Transverse colon (tissue), 4 donors: Measurements from ENCODE around the gene NUP93. TPM values are rescaled to one million over a fixed set of nuclear protein-coding genes. Genes with fewer than 3 reads are reported as not detected.
"Not testable (repeated sequence)": the region's sequence is repeated elsewhere in the genome, so short reads cannot be mapped to it uniquely, and the experiment has no call there.

Source experiments
- DNase-seq: peaks from one replicate; pipeline ENCODE4 v3.0.0-alpha.2; 2019
- H3K27ac ChIP-seq, 4 donors: fragments of 200-600 bp; sonication (generic); 2 replicates each; pipeline ENCODE4 v1.5.1; 2016 to 2018; ENCODE audit warnings: inconsistent platforms in 4 of 4
- H3K27me3 ChIP-seq: fragments of 200-600 bp; sonication (generic); 2 replicates; pipeline ENCODE4 v1.5.1; 2017; ENCODE audit warnings: inconsistent platforms
- H3K36me3 ChIP-seq, 4 donors: fragments of 200-600 bp; sonication (generic); 2 replicates each; pipeline ENCODE4 v1.5.1; 2017 to 2019; ENCODE audit warnings: inconsistent platforms in 4 of 4
- H3K4me1 ChIP-seq, 4 donors: fragments of 200-600 bp; sonication (generic); 2 replicates each; pipeline ENCODE4 v1.5.1; 2017 to 2020; ENCODE audit warnings: inconsistent platforms in 4 of 4
- H3K4me3 ChIP-seq, 4 donors: fragments of 200-600 bp; sonication (generic); 1 replicate in 1 of 4; 2 replicates in 3 of 4; pipeline versions ENCODE4 v1.5.1 to v1.6.1; 2017 to 2019; ENCODE audit warnings: inconsistent platforms in 4 of 4
- H3K9me3 ChIP-seq, 2 donors: fragments of 200-600 bp; sonication (generic); 2 replicates each; pipeline ENCODE4 v1.5.1; 2017 to 2019; ENCODE audit warnings: inconsistent platforms in 2 of 2
- EP300 ChIP-seq: sonication (generic); formaldehyde crosslinking; IDR thresholded peaks from one replicate; pipeline ENCODE4 v1.6.1; 2017; ENCODE audit warnings: antibody characterized with exemption, low read depth
- POLR2A ChIP-seq: fragments of 450-650 bp; IDR thresholded peaks from one replicate; pipeline ENCODE4 v1.6.1; 2016; ENCODE audit warnings: antibody characterized with exemption, mild to moderate bottlenecking, moderate library complexity
- POLR2AphosphoS5 ChIP-seq, 3 donors: sonication (generic); formaldehyde crosslinking; IDR thresholded peaks; one replicate each; pipeline ENCODE4 v1.6.1; 2016; ENCODE audit warnings: antibody characterized with exemption in 3 of 3
- WGBS, 2 donors: methylation state at CpG; one replicate each; pipeline ENCODE4 v1.1.5; 2018; ENCODE audit warnings: low coverage in 1 of 2; 5-methylcytosine and 5-hydroxymethylcytosine counted together
- in situ Hi-C, 4 donors: fragments of 200-750 bp; cut with MboI; loops; one replicate each; pipeline versions ENCODE4 v1.15.0 to v1.15.1; 2017; ENCODE audit warnings: low sequenced_read_pairs in 3 of 4, low pct_ligation_motif_present in 1 of 4, low pct_unique_long_range_greater_than_20kb in 1 of 4
- intact Hi-C: fragments of 100-400 bp; cut with DNase I; formaldehyde crosslinking; loops from one replicate; pipeline ENCODE4 v1.15.1; 2023; ENCODE audit warnings: low total_unique reads
- total RNA-seq, 4 donors: library from RNA; depleted of rRNA; stranded (reverse); fragments of >200 nt; gene quantifications; one replicate each; pipeline ENCODE4 v1.1.0, GENCODE V29; 2016
- TF ChIP-seq, protein P1 (sequence below), 5 experiments: fragments of 200-600 bp in 3 of 5; fragments of 450-650 bp in 2 of 5; sonication (generic) in 3 of 5; IDR thresholded peaks; 1 replicate in 2 of 5; 2 replicates in 3 of 5; pipeline ENCODE4 v1.5.1; 2016 to 2017; ENCODE audit warnings: antibody characterized with exemption in 5 of 5, inconsistent platforms in 3 of 5, mild to moderate bottlenecking in 2 of 5, moderate library complexity in 1 of 5

Gene NUP93
- total RNA-seq, 4 donors from 2014 or later, result 8.6 to 42.4 (median 20.6) TPM

DNA sequence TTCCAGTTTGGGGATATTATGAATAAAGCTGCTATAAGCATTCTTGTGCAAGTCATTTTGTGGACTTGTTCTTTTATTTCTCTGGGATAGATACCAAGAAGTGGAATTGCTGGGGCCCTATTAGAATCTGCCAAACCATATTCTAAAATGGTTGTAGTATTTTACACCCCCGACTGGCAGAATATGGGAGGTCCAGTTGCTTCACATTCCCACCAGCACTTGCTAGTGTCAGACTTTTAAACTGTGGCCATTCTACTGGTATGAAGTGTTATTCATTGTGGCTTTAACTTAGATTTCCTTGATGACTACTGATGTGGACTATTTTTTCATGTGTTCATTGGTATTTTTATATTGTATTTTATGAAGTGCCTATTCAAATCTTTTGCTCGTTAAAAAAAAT lies 18.1 kb upstream of the NUP93 start:
- Histone ChIP-seq H3K27ac (no peak overlapping the region), H3K36me3 (no peaks in the 10 kb centered on the region), H3K4me1 (no peaks in the 10 kb centered on the region), H3K9me3 (no peaks in the 10 kb centered on the region), H3K4me3 (no peak overlapping the region), H3K27me3 (no peaks in the 10 kb centered on the region)
- TF ChIP-seq EP300 (no peak), POLR2A (no peak), POLR2AphosphoS5 (IDR thresholded peaks at IDR 0.05) (no peak)
- TF ChIP-seq, protein P1, sequence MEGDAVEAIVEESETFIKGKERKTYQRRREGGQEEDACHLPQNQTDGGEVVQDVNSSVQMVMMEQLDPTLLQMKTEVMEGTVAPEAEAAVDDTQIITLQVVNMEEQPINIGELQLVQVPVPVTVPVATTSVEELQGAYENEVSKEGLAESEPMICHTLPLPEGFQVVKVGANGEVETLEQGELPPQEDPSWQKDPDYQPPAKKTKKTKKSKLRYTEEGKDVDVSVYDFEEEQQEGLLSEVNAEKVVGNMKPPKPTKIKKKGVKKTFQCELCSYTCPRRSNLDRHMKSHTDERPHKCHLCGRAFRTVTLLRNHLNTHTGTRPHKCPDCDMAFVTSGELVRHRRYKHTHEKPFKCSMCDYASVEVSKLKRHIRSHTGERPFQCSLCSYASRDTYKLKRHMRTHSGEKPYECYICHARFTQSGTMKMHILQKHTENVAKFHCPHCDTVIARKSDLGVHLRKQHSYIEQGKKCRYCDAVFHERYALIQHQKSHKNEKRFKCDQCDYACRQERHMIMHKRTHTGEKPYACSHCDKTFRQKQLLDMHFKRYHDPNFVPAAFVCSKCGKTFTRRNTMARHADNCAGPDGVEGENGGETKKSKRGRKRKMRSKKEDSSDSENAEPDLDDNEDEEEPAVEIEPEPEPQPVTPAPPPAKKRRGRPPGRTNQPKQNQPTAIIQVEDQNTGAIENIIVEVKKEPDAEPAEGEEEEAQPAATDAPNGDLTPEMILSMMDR (IDR thresholded peaks at IDR 0.05), result no peak
- DNase-seq, result no peak
- in situ Hi-C loops, result no loop called here
- intact Hi-C loops, result no loop called here
- WGBS, 2 donors, result 91 to 95% methylated on average over 2 of the region's 2 CpGs

DNA sequence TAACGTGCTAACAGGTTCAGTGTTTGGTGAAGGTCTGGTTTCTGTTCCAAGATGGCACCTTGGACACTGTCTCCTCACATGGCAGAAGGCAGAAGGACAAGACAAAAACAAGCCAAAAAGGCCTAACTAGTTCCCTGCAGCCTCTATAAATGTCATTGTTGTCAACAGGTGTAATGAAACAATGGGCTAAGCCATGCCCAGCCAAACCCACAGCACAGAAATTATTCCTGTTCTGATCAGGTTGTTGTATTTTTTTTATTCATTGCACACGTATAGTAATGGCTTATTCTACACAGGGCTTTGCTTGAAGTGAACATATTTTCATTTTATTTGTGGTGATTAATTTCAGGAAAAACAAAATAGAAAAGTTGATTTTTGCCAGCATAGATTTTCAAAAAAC lies 16.1 kb upstream of the NUP93 start:
- Histone ChIP-seq H3K27me3 (no peaks in the 10 kb centered on the region), H3K4me1 (no peaks in the 10 kb centered on the region), H3K27ac (no peak overlapping the region), H3K4me3 (no peak overlapping the region), H3K36me3 (no peaks in the 10 kb centered on the region), H3K9me3 (no peaks in the 10 kb centered on the region)
- in situ Hi-C loops, result no loop called here
- TF ChIP-seq POLR2A (no peak), EP300 (no peak), POLR2AphosphoS5 (IDR thresholded peaks at IDR 0.05) (no peak)
- TF ChIP-seq, protein P1 (IDR thresholded peaks at IDR 0.05), result no peak
- intact Hi-C loops, result no loop called here
- 92 to 94% methylated on average over 2 of the region's 2 CpGs for WGBS, 2 donors
- no peak for DNase-seq

DNA sequence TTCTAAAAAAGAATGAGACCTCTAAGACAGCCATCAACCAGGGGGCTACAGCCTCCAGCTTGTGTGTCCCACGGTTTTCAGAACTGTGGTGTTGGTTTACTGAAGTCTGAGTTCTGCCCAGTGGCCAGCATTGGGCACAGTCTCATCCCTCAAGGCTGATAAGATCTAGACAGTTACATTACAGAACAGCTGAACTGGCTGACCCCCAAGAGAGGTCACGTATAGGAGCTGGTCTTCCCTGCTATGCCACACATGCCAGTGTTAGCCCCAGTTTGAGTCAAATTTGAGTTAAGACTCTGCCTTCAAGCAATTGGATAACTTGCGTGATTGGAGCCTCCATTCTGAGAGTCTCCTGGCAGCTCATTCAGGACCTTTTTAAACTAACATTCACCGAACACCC lies 14.8 kb upstream of the NUP93 start:
- DNase-seq, result no peak
- Histone ChIP-seq H3K9me3 (no peaks in the 10 kb centered on the region), H3K27me3 (no peaks in the 10 kb centered on the region), H3K4me3 (no peak overlapping the region), H3K36me3 (no peaks in the 10 kb centered on the region), H3K27ac (no peak overlapping the region), H3K4me1 (no peaks in the 10 kb centered on the region)
- in situ Hi-C loops, result no loop called here
- TF ChIP-seq POLR2AphosphoS5 (IDR thresholded peaks at IDR 0.05) (no peak), EP300 (no peak), POLR2A (no peak)
- TF ChIP-seq, protein P1 (IDR thresholded peaks at IDR 0.05), result no peak
- WGBS, 2 donors, result 76 to 80% methylated on average over 2 to 4 of the region's 4 CpGs
- intact Hi-C loops, result no loop called here

DNA sequence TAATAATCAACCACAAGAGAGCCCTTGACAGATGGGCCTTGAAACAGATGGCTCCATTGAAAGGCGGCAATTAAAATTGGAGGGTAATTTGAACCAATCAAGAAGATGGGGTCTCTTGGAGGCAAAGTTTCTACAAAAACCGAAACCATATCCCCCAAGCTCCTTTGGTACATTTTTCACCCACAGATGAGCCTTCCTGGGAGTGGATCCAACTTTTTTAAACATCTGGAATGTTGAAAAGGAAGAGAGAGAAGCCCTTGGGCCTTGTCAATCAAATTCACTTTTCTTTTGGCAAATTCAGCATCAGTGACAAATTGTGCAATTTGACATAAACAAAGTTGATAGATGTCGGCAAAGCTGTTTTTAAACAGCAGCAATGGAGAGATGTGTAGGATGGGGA lies 13.2 kb upstream of the NUP93 start:
- in situ Hi-C loops (no loop called here), intact Hi-C loops (no loop called here)
- WGBS, 2 donors, result 74 to 79% methylated on average over 3 of the region's 3 CpGs

DNA sequence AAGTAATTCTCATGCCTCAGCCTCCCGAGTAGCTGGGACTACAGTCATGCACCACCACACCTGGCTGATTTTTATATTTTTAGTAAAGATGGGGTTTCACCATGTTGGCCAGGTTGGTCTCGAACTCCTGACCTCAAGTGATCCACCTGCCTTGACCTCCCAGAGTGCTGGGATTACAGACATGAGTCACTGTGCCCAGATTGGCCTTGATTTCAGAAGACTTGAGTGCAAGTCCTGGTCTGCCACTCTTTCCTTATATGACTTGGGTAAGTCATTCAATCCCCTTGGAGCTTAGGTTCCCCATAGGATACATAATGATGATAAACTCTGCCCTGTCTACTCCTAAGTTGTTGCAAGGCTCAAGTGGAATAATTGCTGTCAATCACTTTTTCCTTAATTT lies 12.4 kb upstream of the NUP93 start:
- DNase-seq, in situ Hi-C loops, H3K4me1 ChIP-seq, H3K4me3 ChIP-seq, H3K9me3 ChIP-seq, H3K27me3 ChIP-seq, H3K36me3 ChIP-seq, H3K27ac ChIP-seq, intact Hi-C loops: not testable (repeated sequence)
- 68% methylated on average over 2 of the region's 2 CpGs; no CpG with 5 or more reads in 1 of the 2 donors for WGBS, 2 donors

More for the DNA sequence above, 13.2 kb upstream of the NUP93 start:
- no peaks in the 10 kb centered on the region for H3K36me3 ChIP-seq
- no peak for TF ChIP-seq POLR2A
- TF ChIP-seq, protein P1 (IDR thresholded peaks at IDR 0.05), result no peak
- no peak for TF ChIP-seq EP300
- TF ChIP-seq POLR2AphosphoS5 (IDR thresholded peaks at IDR 0.05), result no peak
- no peak for DNase-seq
- no peak overlapping the region for H3K27ac ChIP-seq
- H3K4me1 ChIP-seq, result no peaks in the 10 kb centered on the region
- H3K9me3 ChIP-seq, result no peaks in the 10 kb centered on the region
- H3K27me3 ChIP-seq, result no peaks in the 10 kb centered on the region
- no peak overlapping the region for H3K4me3 ChIP-seq
